Activated CD4-positive, alpha-beta T cell treated with anti-CD3 and anti-CD28 coated beads for 4 hours (primary cell): Measurements from ENCODE around the gene PSMB11.

Source experiments
- DNase-seq, 2 donors: peaks; one replicate each; pipeline ENCODE4 v3.0.0-alpha.2; 2020

The PSMB11 gene

DNA sequence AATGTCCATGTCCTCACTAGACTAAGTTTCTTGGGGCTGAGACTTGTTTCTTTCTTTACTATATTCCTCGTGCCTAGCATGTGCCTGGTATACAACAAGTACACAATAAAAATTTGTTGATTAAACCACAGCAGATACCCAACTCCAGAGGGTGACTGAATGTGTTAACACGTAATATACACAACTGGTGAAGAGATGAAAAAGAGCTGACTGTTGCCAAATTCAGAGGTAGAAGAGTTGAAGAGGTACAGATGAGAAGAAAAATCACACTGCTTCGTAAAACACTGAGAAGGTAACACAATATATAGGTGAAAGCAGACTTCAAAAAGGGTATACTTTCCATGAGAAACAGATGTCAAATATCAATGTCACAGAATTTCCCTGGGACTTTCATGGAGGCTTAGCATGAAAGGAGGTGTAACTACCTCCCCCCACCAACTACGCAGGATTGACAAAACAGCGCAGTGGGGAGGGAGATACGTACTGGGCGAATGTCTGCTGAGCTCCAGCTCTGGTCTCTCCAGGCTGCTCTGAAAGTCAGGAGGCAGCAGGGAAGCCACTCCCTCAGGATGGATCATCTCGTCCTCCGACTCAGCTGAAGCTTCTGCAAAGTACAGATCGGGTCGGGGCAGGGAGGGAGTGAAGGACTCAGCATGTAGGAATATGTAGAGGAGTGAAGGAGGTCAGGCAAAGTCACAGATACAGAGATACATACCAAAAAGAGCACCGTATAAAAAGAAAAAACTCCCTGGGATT is 47.7 kb downstream of the PSMB11 start:
- DNase-seq: no peak

DNA sequence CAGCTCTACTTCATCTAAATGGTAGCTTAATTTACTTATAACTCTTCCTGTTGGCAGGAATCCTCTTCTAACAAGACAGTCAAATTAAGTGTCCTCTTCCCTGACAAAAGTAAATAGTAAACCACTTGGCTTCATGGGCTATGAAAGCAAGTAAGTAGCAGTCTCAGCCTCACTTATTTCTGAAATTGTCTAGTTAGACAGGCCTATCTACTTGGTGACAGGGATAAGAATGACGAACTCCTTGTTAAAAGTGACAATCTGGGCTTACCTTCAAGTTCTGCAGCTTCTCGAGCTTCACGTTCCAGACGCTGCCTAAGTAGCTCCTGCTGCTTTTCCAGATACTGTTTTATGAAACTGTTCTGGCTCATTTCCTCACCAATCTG is 48.2 kb downstream of the PSMB11 start:
- DNase-seq: no peak

DNA sequence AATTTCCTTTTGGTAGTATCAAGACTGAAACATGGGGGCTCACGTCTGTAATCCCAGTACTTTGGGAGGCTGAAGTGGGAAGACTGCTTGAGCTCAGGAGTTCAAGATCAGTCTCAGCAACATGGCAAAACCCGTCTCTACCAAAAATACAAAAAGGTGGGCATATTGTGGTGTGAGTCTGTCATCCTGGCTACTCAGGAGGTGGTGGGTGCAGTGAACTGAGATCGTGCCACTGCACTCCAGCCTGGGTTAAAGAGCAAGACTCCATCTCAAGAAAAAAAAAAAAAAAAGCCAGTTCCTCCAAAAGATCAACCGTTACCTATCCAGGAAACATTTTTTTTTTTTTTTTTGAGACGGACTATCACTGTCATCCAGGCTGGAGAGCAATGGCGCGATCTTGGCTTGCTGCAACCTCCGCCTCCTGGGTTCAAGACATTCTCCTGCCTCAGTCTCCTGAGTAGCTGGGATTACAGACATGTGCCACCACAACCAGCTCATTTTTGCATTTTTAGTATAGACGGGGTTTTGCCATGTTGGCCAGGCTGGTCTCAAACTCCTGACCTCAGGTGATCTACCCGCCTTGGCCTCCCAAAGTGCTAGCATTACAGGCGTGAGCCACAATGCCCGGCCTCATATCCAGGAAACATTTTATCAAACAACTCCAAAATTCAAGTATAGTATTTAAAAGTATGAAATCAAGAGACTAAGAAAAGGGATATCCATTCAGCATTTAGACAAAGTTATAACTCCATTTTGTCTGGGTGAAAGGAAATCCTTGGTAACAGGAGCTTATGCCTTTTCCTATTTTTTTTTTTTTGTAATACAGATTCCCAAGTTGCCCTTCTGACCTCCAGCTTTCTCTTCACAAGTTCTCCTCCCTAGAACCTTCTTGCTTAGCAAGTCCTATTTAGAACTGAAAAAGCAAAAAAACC is 49.5 kb downstream of the PSMB11 start:
- no peak for DNase-seq

DNA sequence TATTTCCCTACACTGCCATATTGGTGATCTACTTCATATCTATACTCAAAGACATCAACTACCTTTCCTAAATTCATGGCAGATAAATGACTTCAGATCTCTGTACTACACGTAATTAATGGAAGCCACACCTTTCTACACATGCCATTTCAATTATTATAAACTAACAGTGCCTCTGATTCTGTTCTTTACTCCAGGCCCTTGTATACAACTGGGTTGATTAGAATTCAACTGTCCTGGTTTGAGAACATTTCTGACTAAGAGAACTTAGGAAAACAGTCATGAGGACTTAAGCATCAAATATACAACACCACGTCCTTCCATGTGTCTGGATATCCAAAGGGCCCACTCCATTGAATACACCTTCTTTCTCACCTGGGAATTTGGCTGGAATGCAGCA is 51.1 kb downstream of the PSMB11 start:
- DNase-seq: no peak

- DNase-seq: no peak
Observed at GRCh38 chr14:23093526-23093925, 51.5 kb downstream of the PSMB11 start.
